OCI-LY3 (cell line): ENCODE measurements around the gene TREX2.

ENCODE experiments used
- EZH2phosphoT487 ChIP-seq: fragments of 200-600 bp; shearing (Covaris generic); IDR thresholded peaks from 2 replicates; pipeline ENCODE4 v1.6.1; 2018; ENCODE audit warnings: antibody characterized with exemption, mixed run types, low read depth
- TF ChIP-seq, protein P1 (sequence below): fragments of 200-600, 300-600 bp; sonication (generic); IDR thresholded peaks from 2 replicates; pipeline ENCODE4 v1.5.1; 2014; ENCODE audit warnings: antibody characterized with exemption, low read length, low read depth

DNA sequence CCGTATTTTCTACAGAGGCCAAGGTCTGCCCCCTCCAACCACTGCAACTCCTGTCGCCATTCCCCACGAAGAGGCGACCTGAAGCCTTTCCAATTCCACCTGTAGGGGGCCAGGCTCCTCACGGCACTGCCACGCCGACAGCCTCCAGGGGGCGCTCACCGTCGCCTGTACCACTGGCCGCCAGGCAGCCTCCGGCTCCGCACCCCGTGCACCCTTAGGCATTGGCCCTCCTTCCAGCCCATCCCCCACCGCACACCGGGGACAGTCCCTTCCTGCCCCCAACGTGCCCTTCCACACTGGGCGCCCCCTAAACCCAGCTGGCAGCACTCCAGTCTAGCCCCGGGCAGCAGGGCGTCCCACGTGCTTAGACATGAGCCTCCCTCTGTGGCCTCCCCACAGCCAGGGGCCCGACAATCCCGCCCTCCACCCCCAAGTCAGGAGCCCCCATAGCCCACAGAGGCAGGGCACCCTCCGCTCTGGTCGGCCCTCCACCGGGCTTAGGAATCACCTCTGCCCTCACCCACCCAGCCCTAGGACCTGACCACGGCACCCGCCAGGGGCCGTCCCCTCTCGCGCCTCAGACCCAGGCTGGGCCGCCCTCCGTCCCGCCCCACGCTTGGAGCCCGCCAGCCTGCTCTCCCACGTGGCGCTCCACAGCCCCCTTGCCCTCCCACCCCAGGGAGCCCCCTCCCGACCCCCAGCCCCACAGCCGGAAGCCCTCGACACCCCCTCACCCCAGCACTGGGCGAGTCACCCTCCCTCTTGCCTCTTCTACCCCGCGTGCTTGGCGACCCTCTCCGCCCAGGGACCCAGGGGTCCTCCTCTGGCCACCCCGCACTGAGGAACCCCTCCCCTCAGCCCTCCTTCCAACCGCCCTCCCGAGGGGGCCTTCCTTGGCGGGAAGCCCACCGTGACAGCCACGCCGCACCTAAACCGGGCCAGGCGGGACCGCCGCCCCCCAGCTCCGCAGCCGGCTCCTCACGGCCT is 45.4 kb downstream of the TREX2 start:
- TF ChIP-seq, protein P1, sequence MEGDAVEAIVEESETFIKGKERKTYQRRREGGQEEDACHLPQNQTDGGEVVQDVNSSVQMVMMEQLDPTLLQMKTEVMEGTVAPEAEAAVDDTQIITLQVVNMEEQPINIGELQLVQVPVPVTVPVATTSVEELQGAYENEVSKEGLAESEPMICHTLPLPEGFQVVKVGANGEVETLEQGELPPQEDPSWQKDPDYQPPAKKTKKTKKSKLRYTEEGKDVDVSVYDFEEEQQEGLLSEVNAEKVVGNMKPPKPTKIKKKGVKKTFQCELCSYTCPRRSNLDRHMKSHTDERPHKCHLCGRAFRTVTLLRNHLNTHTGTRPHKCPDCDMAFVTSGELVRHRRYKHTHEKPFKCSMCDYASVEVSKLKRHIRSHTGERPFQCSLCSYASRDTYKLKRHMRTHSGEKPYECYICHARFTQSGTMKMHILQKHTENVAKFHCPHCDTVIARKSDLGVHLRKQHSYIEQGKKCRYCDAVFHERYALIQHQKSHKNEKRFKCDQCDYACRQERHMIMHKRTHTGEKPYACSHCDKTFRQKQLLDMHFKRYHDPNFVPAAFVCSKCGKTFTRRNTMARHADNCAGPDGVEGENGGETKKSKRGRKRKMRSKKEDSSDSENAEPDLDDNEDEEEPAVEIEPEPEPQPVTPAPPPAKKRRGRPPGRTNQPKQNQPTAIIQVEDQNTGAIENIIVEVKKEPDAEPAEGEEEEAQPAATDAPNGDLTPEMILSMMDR = peak; percentile 93
- TF ChIP-seq EZH2phosphoT487 = no peak
